GM18951 (cell line): ENCODE results near the gene EIF4G3.

ENCODE experiments used
- POLR2A ChIP-seq: IDR thresholded peaks from 4 replicates; pipeline ENCODE4 v1.6.1; 2011; ENCODE audit warnings: mild to moderate bottlenecking; ENCODE audit not compliant: insufficient read length, insufficient read depth; ENCODE audit errors: extremely low read depth
- in situ Hi-C: fragments of 300-500 bp; cut with MboI; formaldehyde crosslinking; loops from one replicate; pipeline ENCODE4 v1.12.0; 2022; ENCODE audit warnings: low sequenced_read_pairs, mixed read lengths, inconsistent platforms; ENCODE audit not compliant: unreplicated experiment

The EIF4G3 gene

DNA sequence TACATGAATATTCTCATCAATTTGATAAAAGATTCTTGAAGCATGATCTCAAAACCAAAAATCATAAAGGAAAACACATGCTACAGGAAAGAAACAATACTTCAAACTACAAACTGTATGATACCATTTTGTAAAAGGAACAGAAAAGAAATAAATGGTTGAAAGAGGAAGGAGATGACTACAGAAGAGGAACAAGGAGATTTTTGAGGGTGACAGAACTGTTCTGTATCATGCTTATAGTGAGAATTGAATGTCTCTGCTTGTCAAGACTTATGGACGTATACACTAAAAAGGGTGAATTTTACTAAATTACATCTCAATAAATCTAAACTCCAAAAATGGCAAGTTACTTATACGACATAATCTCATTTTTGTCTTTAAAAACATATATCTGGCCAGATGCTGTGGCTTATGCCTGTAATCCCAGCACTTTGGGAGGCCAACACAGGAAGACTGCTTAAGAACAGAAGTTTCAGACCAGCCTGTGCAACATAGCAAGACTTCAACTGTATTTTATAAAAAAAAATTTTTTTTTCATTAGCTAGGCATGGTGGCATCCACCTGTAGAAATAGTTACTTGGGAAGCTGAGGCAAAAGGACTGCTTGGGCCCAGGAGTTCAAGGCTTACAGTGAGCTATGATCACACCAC lies 125.4 kb downstream of the EIF4G3 start:
- in situ Hi-C loops = no loop called here
- no peak for TF ChIP-seq POLR2A

DNA sequence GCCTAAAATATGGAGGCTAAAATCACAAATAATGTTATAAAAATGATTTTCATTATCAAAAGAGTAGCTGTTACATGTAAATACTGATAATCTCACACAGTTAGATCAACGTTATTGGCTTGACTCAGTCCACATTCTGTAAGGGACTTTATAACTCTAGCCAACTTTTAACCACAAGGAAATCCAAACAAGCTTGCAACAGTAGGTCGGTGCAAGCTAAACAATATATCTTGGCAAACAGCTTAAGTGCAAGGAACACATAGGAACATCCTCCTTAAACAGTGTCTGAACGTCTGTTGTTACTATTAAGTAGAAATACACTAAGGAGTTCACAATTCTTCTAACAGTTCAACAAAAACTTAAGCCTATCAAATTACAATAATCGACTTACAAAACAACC lies 126.7 kb downstream of the EIF4G3 start:
- no peak for TF ChIP-seq POLR2A
- in situ Hi-C loops = no loop called here

DNA sequence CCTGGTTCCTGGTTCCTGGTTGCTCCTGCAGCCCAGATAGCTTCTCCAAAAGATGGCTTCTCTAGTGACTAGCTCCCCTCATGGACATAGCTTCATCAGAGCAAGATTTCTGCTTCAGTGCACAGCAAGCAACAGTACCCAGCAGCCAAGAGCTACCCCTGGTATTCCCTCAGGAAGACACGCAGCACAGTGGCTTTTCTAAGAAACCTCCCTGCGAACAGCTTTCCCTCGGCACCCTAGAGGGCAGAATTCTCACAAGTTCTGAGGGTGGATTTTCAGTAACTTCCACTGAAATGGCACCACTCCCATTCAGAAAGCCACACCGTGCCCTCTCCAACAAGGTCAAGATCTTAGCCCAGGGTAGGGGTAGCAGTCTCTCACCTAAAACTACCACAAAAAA lies 128.2 kb downstream of the EIF4G3 start:
- in situ Hi-C loops = no loop called here
- TF ChIP-seq POLR2A = no peak

GRCh38 chr1:21046132-21046531 lies 130.6 kb downstream of the EIF4G3 start:
- TF ChIP-seq POLR2A = no peak
- in situ Hi-C loops = no loop called here

DNA sequence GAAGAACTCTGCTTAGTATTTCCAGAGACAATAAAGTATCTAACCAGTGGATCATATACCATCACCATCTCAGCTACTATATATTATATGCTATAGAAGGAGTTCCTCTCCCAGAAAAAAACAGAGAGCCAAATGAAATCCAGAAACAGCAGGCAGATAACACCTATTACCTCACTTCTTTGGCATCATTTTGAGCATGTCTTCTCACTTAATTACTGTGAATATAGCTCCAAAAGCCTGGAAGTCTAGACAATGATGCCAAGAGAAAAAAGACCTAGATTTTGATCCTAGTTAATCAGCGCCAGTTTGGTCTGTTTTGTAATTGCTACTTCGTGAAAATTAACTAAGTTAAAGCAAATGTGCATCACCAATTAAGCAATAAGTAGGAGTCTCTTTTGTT lies 131.3 kb downstream of the EIF4G3 start:
- no peak for TF ChIP-seq POLR2A
- in situ Hi-C loops = no loop called here

GRCh38 chr1:21042929-21043605 lies 133.6 kb downstream of the EIF4G3 start:
- in situ Hi-C loops = no loop called here
- no peak for TF ChIP-seq POLR2A

- TF ChIP-seq POLR2A = no peak
- in situ Hi-C loops = no loop called here
Observed at GRCh38 chr1:21041541-21041940, 135.2 kb downstream of the EIF4G3 start.

DNA sequence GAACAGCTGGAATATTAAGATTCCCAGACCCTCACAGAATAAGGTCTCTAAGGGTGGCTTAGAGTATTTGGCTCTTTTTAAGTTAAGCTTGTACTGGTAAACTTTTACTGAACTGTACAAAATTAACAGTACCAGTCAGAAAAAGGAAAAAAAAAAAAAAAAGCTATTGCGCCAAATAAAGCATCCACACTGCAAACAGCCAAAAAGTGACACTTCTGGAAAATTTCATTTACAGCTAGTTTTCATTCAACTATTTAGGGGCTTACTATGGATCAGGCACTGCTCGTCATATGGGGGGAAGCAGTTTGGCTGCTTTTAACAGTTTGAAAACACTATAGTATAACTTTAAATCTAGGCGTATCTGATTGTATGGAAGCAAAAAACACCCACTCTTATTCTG lies 139.6 kb downstream of the EIF4G3 start:
- in situ Hi-C loops = no loop called here
- no peak for TF ChIP-seq POLR2A

- no peak for TF ChIP-seq POLR2A
- in situ Hi-C loops = no loop called here
Observed at GRCh38 chr1:21035794-21036193, 140.9 kb downstream of the EIF4G3 start.

DNA sequence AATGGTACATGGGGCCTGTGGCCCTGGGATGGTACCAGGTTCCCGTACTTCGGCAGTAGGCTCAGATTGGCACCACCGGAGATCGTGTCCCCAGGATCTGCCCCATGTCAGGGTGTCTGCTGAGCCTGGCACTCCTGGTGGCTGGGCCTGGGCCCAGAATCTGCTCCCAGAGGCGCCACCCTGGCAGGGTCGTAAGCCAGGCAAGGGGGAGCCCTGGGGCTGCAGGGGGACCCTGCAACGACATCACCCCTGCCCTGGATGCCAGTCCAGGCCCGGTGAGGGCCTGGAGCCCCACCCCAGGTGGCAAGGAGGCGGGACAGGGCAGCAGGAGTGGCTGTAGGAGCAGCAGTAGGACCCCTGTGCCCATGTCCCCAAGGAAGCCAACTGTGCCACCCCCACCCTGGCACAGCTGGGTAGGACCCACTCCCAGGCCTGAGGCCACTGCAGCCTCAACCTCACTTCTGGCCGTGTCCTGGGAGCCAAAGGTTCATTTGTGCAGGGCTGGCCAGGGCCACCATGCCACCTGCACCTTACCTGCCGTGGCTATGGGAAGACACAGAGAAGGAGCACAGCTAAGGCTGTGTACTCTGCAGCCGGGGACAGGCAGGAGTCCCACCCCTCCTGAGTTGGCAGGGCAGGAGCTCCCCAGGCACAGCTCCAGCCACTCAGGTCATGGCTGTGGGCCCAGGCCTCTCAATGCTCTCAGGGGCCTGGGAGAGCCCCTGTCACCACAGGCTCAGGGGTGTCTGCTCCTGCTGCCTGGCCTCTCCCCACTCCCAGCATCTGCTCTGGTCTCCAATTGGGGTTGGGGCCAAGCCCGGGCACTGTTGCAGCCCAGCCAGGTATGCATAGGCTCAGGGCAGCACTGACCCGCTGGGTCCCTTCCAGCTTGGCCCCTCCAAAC lies 141.7 kb downstream of the EIF4G3 start:
- no peak for TF ChIP-seq POLR2A
- in situ Hi-C loops = no loop called here

DNA sequence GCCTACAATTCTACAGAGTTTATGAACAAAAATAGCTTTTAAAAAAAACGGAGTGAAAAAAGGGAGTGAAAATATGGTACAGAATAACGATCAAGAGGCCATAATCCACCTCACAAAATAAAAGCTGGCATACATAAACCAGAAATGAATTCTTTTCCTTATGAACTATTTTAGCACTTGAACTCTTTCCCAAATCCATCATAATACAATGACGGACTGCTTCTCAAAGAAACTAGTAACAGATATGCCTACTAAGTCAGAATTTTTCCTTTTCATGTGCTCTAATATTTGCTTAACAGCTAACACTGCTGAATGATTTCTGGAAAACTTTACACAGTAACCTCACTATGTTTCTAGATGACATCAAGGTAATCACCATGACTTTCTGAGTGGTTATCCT lies 144.0 kb downstream of the EIF4G3 start:
- in situ Hi-C loops = no loop called here
- TF ChIP-seq POLR2A = no peak

DNA sequence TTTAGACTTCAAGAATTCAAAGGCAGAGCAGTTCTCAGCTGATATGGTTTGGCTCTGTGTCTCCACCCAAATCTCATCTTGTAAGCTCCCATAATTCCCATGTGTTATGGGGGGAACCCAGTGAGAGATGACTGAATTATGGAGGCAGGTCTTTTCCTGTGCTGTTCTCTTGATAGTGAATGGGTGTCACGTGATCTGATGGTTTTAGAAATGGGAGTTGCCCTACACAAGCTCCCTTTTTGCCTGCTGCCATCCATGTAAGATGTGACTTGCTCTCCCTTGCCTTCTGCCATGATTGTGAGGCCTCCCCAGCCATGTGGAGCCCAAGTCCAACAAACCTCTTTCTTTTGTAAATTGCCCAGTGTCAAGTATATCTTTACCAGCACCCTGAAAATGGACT lies 146.5 kb downstream of the EIF4G3 start:
- in situ Hi-C loops = no loop called here
- no peak for TF ChIP-seq POLR2A

DNA sequence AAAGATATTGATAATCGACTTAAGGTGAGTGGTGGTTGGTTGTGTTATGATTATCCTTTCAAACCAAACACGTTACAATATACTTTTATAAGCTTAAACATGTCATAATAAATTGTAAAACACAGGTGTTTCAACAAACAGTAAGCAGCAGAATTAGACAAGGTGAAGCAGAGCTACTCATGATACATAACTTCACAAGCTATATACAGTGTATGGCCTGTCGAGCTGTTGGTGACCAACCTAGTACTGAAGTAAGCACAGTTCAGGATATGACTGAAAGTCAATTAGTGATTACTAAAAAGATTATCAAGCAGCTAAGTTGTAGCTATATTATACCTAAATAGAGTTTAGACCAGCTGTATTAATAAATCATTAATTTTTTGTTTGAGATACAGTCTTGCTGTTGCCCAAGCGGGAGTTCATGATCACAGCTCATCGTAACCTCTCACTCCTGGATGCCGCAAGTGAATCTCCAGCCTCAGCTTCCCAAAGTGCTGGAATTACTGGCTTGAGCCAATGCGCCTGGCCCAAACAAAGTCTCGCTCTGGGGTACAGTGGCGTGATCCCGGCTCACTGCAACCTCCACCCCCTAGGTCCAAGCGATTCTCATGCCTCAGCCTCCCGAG lies 148.1 kb downstream of the EIF4G3 start:
- in situ Hi-C loops = no loop called here
- TF ChIP-seq POLR2A = no peak
